ENCODE results near the gene LAMB3. TPM values are rescaled to one million over a fixed set of nuclear protein-coding genes. Genes with fewer than 3 reads are reported as not detected.

LAMB3 gene
- polyA plus RNA-seq, 1 donor (not counting 4 experiments of a cell fraction or from before 2014, with no cell fraction given): 659 TPM

GRCh38 chr1:209598227-209598626, 54.0 kb downstream of the LAMB3 start:
- no peaks in the 10 kb centered on the region for H4K20me1 ChIP-seq (ENCODE audit: control insufficient read depth, extremely low read depth, insufficient read depth, low read length)
- no peaks in the 10 kb centered on the region for H3K79me2 ChIP-seq (ENCODE audit: control insufficient read depth, insufficient read depth, low read length)
- peaks cover 13% of the 10 kb centered on the region for H3K4me1 ChIP-seq (ENCODE audit: control insufficient read depth, extremely low read depth, insufficient read depth, low read length)
- H3K9ac ChIP-seq (ENCODE audit: control insufficient read depth, extremely low read depth, insufficient read depth, low read length): no peak overlapping the region
- dilution Hi-C loops (cut with MboI; ENCODE audit: extremely low pct_ligation_motif_present, low sequenced_read_pairs): no loop called here
- H3K4me3 ChIP-seq (ENCODE audit: control insufficient read depth in 2 of 3, extremely low read depth in 1 of 3, insufficient read depth in 2 of 3, low read depth in 1 of 3, low read length in 3 of 3): no peak overlapping the region
- no peak overlapping the region for H3K4me2 ChIP-seq (ENCODE audit: control insufficient read depth, extremely low read depth, insufficient read depth, low read depth, low read length)
- no peaks in the 10 kb centered on the region for H3K36me3 ChIP-seq (ENCODE audit: control insufficient read depth in 2 of 2, extremely low read depth in 1 of 2, insufficient read depth in 2 of 2, low read length in 2 of 2)
- no peak for TF ChIP-seq EZH2 (IDR thresholded peaks at IDR 0.05; ENCODE audit: low read length)
- no peak for TF ChIP-seq CTCF (optimal IDR thresholded peaks at IDR 0.05 in 1 of 3, IDR thresholded peaks at IDR 0.05 in 1 of 3, conservative IDR thresholded peaks at IDR 0.05 in 1 of 3; ENCODE audit: extremely low read depth in 1 of 3, insufficient read depth in 2 of 3, low read length in 3 of 3)
- DNase-seq (ENCODE audit: low read depth, low spot score): no peak
- H2AFZ ChIP-seq (ENCODE audit: control insufficient read depth, low read length): no peak overlapping the region
- no peak overlapping the region for H3K27ac ChIP-seq (ENCODE audit: control insufficient read depth, insufficient read depth, low read length)
- no peak for FAIRE-seq
- no peaks in the 10 kb centered on the region for H3K9me1 ChIP-seq (ENCODE audit: control insufficient read depth, extremely low read depth, insufficient read depth, low read length)
- H3K9me3 ChIP-seq (ENCODE audit: control insufficient read depth, low read depth, low read length): no peaks in the 10 kb centered on the region
- no peaks in the 10 kb centered on the region for H3K27me3 ChIP-seq (ENCODE audit: control insufficient read depth, extremely low read depth, insufficient read depth, low read length)

- DNase-seq (ENCODE audit: low read depth, low spot score) (no peak), FAIRE-seq (peak; percentile 58)
- no peaks in the 10 kb centered on the region for H4K20me1 ChIP-seq (ENCODE audit: control insufficient read depth, extremely low read depth, insufficient read depth, low read length)
- H2AFZ ChIP-seq (ENCODE audit: control insufficient read depth, low read length): no peak overlapping the region
- no peak overlapping the region for H3K9ac ChIP-seq (ENCODE audit: control insufficient read depth, extremely low read depth, insufficient read depth, low read length)
- H3K27me3 ChIP-seq (ENCODE audit: control insufficient read depth, extremely low read depth, insufficient read depth, low read length): peaks cover 2% of the 10 kb centered on the region
- no peaks in the 10 kb centered on the region for H3K9me3 ChIP-seq (ENCODE audit: control insufficient read depth, low read depth, low read length)
- no peak for TF ChIP-seq EZH2 (IDR thresholded peaks at IDR 0.05; ENCODE audit: low read length)
- no peak for TF ChIP-seq CTCF (optimal IDR thresholded peaks at IDR 0.05 in 1 of 3, IDR thresholded peaks at IDR 0.05 in 1 of 3, conservative IDR thresholded peaks at IDR 0.05 in 1 of 3; ENCODE audit: extremely low read depth in 1 of 3, insufficient read depth in 2 of 3, low read length in 3 of 3)
- no peak overlapping the region for H3K4me2 ChIP-seq (ENCODE audit: control insufficient read depth, extremely low read depth, insufficient read depth, low read depth, low read length)
- H3K4me1 ChIP-seq (ENCODE audit: control insufficient read depth, extremely low read depth, insufficient read depth, low read length): peaks cover 13% of the 10 kb centered on the region
- H3K27ac ChIP-seq (ENCODE audit: control insufficient read depth, insufficient read depth, low read length): no peak overlapping the region
- no peak overlapping the region for H3K4me3 ChIP-seq (ENCODE audit: control insufficient read depth in 2 of 3, extremely low read depth in 1 of 3, insufficient read depth in 2 of 3, low read depth in 1 of 3, low read length in 3 of 3)
- no peaks in the 10 kb centered on the region for H3K36me3 ChIP-seq (ENCODE audit: control insufficient read depth in 2 of 2, extremely low read depth in 1 of 2, insufficient read depth in 2 of 2, low read length in 2 of 2)
- no peaks in the 10 kb centered on the region for H3K79me2 ChIP-seq (ENCODE audit: control insufficient read depth, insufficient read depth, low read length)
- no peaks in the 10 kb centered on the region for H3K9me1 ChIP-seq (ENCODE audit: control insufficient read depth, extremely low read depth, insufficient read depth, low read length)
- dilution Hi-C loops (cut with MboI; ENCODE audit: extremely low pct_ligation_motif_present, low sequenced_read_pairs): no loop called here
Measured at GRCh38 chr1:209597499-209597898, 54.7 kb downstream of the LAMB3 start.

Measured in keratinocyte (primary cell).